HK-2 (cell line): Measurements from ENCODE around the gene NDUFA7.
"Not testable (repeated sequence)": the region's sequence is repeated elsewhere in the genome, so short reads cannot be mapped to it uniquely, and the experiment has no call there.

Source experiments
- DNase-seq: peaks from one replicate; pipeline ENCODE4 v3.0.0-alpha.2; 2018; ENCODE audit not compliant: unreplicated experiment

NDUFA7 gene

DNA sequence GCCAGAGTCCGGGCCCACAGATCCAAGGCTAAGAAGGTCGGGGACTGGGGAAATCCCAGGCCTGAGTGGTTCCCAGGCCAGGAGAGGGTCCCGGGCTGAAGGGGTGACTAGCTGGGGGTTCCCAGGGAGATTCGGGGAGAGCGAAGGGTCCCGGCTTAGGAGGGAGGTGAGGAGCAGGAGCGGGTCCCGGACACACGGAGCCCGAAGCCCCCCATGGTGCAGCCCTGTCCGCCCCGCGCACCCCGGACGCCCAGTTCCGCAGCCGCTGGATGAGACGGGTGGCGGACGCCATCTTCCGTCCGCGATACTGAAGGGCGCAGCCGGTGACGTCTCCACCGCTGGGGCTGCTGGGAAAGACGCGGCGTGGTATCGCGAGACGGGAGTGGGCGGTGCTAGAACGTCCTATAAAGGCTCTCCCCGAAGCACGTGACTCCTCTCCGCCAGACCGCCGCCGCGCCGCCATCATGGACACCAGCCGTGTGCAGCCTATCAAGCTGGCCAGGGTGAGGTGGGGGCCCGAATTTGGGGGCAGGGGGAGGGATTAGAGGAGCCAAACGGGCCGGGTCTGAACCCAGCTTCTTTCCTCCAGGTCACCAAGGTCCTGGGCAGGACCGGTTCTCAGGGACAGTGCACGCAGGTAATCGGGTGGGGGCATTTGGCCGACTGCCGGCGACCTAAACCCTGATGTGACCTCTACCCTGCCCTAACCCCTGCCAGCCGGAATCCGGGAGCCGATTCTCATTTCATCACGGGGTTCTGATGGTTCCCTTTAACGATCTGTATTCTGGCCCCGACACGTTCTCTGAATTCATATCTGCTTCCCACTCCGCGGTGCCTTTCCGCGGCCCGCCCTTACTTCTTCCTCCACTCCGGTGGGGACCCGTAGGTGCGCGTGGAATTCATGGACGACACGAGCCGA, at the start of gene NDUFA7, which contains the start of gene RPS28:
NDUFA7 (minus strand) TSS at position 309 of the 919 bp plus-strand sequence; CDS start at position 292, 17 bp downstream.
RPS28 (plus strand) TSS at position 430 of the 919 bp plus-strand sequence; CDS start at position 465, 35 bp downstream.
- DNase-seq, result peak; percentile 97

DNA sequence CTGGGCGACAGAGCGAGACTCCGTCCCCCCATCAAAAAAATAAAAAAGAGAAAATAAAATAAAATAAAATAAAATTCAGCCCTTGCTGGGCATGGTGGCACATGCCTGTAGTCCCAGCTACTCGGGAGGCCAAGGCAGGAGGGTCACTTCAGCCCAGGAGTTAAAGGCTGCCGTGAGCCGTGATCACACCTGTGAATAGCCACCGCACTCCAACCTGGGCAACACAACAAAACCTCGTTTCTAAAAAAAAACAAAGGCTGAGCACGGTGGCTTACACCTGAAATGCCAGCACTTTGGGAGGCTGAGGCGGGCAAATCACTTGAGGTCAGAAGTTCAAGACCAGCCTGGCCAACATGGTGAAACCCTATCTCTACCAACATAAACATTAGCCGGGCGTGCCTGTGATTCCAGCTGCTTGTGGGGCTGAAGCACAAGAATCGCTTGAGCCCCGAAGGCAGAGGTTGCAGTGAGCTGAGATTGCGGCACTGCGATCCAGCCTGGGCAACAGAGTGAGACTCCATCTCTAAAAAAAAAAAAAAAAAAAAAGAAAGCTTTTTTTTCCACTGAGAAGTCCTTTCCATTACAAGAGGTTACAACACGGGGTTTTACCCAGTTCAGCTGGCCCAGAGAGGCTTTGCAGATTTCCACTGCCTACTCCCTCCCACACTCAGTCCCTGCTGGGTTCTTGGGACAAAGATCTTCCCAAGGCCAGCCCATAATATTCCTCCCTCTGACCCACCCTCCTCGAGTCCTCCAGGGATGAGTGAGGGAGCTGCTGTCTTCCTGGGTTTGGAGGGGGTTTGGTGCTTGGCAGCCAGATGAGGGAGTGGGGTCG, 49.2 kb upstream of the NDUFA7 start:
- no peak for DNase-seq

DNA sequence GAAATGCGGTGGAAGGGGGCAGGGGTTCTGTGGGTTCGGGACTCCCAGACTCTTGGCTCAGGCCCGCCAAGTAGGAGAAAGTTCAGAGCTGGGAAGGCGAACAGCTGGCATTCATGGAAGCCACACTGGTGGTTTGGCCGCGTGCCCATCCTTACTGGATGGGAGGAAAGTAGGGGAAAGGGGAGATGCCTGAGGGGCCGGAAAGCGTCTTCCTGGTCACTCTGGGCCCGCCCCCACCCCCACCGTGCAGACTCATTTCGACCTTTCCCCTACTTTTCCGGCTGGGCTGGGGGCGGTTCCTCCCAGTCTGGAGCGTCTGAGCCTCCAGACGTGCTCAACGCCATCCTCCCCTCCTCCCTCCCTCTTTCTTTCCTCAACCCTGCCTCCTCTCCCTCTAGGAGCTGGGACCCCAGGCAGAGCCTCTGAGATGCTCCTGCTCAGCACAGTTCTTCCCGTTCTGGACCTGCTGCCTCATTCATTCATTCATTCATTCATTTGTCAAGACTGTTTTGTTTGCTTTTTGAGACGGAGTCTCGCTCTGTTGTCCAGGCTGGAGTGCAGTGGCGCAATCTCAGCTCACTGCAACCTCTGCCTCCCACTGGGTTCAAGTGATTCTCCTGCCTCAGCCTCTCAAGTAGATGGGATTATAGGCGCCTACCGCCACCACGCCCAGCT, 46.3 kb upstream of the NDUFA7 start:
- DNase-seq, result peak; percentile 97

DNA sequence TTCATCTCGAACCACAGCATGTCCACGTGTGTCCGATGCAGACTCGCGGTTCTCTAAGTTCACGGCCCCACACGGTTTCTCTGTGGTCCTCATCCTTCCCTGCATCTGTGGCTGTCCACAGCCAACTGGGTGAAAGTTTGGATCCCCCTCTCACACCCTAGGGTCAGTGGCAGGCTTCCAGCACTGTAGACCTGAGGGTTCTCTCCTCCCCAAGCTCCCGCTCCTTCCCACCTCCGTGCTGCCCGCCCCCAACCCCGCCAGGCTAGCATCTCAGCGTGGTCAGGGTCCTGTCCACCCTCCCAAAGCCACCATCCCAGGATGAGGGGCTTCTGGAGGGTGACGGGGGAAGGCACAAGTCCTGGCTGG, 45.8 kb upstream of the NDUFA7 start:
- no peak for DNase-seq

DNA sequence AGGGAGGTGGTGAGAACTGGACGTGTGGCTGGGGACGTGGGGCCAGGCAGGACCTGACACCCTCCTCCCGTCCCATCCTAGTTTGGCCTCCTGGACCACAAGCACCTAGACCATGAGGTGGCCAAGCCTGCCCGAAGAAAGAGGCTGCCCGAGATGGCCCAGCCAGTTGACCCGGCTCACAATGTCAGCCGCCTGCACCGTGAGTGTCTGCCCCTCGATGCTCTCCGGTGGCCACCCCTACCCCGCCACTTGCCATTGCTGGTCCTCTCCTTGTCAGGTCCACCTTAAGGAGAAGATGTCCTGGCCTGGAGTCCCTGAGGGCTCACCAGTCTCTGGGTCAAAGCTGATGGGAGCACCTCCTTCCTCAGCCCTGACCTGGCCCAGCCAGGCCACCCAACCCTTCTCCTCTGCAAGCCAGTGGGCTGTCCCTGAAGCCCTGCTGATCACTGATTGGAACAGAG, 45.0 kb upstream of the NDUFA7 start:
- no peak for DNase-seq

DNA sequence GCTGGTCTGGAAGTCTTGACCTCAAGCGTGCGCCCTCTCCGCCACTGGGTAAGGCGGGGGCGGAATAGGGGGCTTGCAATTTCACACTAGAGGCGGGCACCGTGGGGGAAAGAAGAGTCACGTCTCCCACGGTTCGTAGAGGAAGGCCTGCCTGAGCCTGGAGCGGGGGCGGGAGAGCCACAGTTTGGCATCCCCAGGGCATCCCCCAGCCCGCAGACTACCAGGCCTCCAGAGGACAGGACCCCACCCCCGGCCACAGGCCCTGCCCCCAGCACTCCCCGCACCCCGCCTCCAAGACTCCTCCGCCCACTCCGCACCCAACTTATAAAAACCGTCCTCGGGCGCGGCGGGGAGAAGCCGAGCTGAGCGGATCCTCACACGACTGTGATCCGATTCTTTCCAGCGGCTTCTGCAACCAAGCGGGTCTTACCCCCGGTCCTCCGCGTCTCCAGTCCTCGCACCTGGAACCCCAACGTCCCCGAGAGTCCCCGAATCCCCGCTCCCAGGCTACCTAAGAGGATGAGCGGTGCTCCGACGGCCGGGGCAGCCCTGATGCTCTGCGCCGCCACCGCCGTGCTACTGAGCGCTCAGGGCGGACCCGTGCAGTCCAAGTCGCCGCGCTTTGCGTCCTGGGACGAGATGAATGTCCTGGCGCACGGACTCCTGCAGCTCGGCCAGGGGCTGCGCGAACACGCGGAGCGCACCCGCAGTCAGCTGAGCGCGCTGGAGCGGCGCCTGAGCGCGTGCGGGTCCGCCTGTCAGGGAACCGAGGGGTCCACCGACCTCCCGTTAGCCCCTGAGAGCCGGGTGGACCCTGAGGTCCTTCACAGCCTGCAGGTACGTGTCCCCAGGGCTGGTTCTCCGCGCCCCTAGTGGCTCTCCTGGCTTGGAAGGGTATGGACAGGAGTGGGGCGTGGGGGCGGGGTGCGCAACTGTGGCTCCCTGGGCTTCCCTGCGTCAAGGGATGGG, 42.9 kb upstream of the NDUFA7 start, which contains the start of gene ANGPTL4:
ANGPTL4 (plus strand) TSS at position 353 of the 969 bp plus-strand sequence; CDS start at position 520, 167 bp downstream.
- peak; percentile 84 for DNase-seq

DNA sequence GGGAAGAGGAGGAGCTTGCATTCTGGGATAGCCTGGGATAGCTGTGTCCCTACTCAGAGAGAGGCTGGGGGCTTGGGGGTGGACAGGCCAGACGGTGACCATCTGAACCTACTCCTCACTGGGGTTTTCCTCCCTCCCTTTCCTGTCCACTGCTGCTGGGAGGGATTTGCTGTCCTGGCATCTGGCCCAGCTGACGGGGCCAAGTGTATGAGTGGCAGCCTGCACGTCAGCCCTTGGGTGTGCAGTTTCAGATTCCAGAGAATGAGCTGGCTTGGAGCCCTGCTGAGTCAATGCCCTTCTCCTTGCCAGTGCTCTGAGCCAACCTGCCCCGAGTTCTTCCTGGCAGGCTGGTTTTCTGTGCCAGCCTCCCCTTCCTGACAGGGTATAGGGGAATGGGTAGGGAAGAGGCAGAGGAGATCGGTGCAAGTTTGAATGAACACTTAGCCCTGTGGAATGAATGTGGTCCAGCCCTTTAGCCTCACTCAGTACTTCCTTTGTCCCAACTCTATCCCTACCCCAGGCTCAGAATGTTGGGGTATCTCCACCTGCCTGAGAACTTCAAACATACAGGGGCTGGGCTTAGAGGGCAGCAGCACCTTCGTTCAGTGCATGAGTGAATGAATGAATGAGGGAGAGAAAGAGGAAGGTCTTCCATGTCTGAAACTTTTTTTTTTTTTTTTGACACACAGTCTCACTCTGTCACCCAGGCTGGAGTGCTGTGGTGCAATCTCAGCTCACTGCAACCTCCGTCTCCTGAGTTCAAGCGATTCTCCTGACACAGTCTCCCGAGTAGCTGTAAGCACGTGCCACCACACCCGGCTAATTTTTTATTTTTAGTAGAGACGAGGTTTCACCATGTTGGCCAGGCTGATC, 41.0 kb upstream of the NDUFA7 start:
- DNase-seq, result peak; percentile 95

DNA sequence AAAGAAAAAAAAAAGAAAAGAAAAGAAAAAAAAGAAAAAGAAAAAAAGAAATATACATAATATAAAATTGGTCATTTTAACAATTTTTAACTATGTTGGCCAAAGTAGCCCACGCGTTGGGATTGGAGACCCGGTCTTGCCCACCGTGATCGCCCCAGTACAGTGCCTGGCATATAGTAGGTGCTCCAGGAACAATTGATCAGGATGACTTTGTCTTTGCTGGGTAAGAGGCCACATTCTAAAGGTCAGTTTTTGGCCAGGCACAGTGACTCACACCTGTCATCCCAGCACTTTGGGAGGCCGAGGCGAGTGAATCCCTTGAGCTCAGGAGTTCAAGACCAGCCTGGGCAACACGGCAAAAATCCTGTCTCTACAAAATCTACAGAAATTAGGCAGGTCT, 39.0 kb upstream of the NDUFA7 start:
- DNase-seq, result no peak

DNA sequence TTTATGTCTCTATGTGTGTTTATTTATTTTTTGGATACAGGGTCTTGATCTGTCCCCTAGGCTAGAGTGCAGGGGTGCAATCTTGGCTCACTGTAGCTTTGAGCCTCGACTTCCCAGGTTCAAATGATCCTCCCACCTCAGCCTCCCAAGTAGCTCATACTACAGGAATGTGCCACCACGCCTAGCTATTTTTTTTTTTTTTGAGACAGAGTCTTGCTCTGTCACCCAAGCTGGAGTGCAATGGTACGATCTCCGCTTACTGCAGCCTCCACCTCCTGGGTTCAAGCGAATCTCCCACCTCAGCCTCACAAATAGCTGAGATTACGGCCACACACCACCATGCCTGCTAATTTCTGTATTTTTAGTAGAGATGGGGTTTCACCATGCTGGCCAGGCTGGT, 37.8 kb upstream of the NDUFA7 start:
- no peak for DNase-seq

DNA sequence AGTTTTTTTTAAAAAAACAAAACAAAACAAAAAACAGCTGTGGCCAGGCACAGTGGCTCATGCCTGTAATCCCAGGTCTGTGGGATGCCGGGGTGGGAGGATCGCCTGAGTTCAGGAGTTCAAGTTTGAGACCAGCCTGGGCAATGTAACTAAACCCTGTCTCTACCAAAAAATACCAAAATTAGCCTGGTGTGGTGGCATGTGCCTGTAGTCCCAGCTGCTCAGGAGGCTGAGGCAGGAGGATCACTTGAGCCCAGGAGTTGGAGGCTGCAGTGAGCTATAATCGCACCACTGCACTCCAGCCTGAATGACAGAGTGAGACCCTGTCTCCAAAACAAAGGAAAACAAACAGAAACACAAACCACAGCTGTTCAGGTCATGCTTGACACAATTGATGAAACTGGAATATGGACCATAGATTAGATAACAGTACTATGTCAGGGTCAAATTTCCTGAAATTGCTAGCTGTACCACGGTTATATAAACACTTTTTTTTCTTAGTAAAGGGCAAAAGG, 35.9 kb upstream of the NDUFA7 start:
- no peak for DNase-seq

DNA sequence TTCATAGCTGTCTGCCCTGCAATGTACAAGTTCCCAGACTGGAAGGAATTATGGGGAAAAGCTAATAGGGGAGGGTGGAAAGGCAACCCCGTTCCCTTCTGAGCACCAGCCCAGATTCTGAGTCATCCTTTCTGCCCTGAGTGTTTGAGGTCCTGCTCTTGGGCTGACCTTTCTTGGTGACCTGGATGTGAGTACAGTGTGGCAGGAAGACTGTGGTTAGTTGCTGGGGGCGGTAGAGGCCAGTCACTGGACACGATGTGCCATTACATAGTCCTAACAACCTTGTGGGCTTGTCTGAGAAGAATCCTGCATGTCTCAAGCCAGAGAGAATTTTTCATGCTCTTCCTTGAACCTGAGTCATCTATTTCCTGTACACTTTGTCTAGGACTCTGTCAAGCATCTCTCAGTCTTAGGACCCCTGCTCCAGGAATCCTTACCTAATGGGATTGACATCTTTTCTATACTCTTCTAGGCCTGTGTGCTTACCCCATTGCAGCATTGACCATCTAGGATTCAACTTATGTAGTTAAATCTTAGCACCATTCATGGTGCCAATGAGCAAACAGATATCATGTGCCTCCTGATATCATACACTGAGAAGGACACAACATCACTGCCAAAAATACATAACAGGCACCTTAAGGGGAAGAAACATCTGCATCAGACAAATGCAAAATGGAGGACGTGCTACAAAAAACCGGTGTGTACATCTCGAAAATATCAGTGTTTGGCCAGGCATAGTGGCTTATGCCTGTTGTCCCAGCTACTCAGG, 34.6 kb upstream of the NDUFA7 start:
- peak; percentile 91 for DNase-seq

DNA sequence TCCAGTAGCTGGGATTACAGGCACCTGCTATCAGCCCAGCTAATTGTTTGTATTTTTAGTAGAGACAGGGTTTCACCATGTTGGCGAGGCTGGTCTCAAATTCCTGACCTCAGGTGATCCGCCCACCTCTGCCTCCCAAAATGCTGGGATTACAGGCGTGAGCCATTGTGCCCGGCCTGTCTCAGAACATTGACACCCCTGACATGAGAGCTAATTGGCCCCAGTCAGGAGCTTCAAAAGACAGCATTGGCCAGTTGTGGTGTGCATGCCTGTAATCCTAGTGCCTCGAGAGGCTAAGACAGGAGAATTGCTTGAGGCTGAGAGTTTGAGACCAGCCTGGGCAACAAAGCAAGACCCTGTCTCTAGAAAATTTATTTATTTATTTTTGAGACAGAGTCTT, 31.7 kb upstream of the NDUFA7 start:
- not testable (repeated sequence) for DNase-seq

DNA sequence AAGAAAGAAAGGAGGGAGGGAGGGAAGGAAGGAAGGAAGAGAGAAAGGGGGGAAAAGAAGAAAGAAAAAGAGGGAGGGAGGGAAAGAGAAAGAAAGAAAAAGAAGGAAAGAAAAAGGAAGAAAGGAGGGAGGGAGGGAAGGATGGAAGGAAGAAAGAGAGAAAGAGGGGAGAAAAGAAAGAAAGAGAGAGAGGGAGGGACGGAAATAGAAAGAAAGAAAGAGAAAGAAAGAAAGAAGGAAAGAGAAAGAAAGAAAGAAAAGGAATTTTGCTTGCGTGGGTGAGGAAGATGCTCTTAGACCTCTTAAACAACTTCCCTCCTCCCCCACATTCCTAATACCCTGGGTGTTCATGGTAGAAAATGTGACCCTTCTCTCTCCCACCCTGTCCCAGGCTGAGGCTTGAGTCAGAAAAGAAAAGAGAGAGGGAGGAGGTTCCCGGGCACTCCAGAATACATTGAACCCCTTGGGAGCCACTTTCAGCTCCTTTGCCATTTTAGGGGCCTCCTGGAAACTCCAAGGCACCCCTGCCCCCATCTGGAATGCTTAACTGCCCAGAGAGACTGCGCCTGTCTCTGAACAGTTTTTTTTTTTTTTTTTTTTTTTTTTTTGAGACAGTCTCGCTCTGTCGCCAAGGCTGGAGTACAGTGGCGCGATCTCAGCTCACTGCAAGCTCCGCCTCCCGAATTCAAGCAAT, 31.1 kb upstream of the NDUFA7 start:
- DNase-seq, result no peak

DNA sequence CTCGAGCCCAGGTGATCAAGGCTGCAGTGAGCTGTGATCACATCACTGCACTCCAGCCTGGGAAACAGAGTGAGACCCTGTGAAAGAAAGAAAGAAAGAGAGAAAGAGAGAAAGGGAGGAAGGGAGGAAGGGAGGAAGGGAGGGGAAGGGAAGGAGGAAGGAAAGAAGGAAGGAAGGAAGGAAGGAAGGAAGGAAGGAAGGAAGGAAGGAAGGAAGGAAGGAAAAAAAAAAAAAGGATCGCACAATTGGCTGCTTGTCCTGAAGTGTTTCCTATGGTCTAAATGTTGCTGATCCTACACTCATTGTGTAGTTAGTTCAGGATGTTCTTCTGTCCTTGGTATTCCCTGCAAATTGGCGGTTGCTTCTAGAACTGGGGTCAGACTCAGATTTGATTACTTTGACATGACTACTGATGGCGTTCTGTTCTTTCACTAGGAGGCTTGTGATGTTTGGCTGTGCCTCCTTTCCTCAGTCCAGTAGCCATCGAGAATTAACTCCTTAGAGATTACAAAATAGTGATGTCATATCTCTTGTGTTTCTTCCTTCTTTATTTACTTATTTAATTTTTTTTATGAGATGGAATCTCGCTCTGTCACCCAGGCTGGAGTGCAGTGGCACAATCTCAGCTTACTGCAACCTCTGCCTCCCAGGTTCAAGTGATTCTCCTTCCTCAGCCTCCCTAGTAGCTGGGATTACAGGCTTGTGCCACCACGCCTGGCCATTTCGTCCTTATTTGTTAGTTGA, 28.6 kb upstream of the NDUFA7 start:
- not testable (repeated sequence) for DNase-seq

DNA sequence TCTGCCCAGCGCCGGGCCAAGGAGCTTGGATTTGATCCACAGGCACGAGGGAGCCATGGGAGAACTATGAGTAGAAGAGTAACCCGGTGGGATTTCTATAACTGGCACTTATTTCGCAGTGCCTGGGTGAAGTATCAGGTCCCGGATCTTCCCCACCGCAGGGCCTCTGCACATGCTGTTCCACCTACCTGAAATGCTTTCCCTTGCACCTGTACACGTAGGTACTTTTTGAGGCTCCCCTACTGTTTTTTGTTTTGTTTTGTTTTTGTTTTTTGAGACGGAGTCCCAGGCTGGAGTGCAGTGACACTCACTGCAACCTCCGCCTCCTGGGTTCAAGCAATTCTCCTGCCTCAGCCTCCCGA, 22.3 kb upstream of the NDUFA7 start:
- no peak for DNase-seq

DNA sequence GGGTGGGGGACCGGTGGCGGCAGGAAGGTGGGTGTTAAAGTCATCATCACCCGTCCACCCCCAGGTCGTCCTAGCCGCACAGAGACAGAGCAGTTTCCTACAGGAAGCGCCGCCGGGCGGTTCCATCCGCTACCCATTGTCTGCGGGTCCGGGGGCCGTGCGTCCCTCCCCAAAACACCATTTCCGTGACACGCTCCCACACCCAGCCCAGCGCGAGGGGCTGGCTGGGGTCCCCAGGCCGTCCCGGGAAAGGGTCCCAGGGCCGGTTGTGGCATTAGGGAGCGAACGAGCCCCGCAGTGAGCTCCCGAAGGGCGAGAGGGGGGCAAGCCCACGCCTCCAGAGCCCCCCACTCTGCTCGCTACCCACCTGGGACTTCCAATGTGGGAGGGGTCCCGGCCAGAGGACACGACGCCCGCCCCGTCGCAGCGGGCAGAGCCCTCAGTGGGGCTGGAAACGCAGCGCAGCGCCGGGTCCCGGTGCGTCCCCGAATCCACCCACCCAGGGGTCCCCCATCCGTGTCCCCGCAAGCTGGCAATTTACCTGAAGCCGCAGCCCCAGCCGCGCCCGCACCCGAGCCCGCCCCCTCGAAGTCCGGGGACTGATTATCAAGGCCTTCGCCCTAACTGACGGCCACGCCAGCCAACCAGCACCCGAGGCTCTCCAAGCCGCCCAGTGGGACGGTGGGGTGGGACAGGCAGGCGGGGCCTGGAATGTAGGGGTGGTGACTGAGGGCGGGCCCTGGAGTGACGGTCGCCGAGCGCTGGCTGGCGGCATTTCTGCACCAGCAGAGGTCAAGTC, 21.7 kb upstream of the NDUFA7 start, which contains the start of gene KANK3:
KANK3 (minus strand) TSS at position 579 of the 799 bp plus-strand sequence. CDS start 5,434 bp downstream, outside the sequence.
- DNase-seq, result peak; percentile 94
